ENCODE measurements around the gene TSHR. TPM values are rescaled to one million over a fixed set of nuclear protein-coding genes. Genes with fewer than 3 reads are reported as not detected.
"Not testable (repeated sequence)": the region's sequence is repeated elsewhere in the genome, so short reads cannot be mapped to it uniquely, and the experiment has no call there.

Gene TSHR
- total RNA-seq, 1 donor from 2014 or later: 0.50 TPM

GRCh38 chr14:80951491-80951890 lies 3.9 kb upstream of the TSHR start:
- DNase-seq (ENCODE audit: low read depth): no peak

- not testable (repeated sequence) for DNase-seq (ENCODE audit: low read depth)
These were observed 2.2 kb upstream of the TSHR start for GRCh38 chr14:80953211-80953610.

DNA sequence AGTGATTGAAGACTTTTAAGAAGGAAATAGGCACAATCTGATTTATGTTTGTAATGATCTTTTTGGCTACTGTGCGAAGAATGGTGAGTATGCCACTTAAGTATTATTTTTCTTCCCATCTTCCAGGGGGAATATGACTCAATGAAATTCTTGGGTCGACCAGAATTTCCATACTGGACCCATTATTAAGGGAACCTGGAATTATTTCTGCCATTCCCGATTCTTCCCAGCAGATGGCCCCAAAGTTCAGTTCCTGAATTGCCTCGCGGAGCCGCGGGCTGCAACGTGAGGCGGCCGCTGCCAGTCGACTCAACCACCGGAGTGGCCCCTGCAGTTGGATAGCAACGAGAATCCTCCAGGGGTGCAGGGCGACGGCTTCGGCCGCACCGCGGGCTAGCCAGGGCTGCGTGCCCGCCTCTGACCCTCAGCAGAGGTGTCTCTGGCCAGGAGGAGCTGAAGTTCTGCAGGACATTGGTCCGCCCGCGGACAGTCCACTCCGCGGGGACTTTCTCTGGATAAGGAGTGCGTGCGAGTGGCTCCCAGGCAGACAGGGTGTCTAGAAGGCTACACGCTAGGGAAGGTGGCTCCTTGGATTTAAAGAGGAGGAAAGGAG lies 628 bp upstream of the TSHR start:
- DNase-seq (ENCODE audit: low read depth): peak; percentile 54

- no peak for DNase-seq (ENCODE audit: low read depth)
These were observed 681 bp downstream of the TSHR start for GRCh38 chr14:80956102-80956501.

DNA sequence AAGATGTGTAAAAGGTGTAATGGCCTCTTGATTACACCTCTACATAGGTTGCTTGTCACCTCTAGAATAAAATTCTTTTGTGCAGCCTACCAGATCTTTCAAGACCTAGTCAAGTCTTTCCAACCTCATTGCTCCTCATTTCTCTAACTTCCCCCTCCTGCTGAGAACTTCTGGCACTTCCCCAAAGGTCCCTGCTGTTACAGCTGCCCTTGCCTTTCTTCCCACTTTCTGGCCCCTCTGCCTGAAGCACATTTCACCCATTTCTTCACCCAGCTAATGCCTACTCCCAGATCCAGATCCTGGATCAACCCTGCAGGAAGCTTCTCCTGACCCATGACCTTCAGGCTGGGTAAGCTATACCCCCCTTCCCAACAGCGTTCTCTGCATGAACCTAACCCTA lies 1.5 kb downstream of the TSHR start:
- no peak for DNase-seq (ENCODE audit: low read depth)

- peak; percentile 58 for DNase-seq (ENCODE audit: low read depth)
These were observed 2.2 kb downstream of the TSHR start for GRCh38 chr14:80957613-80958012.

DNA sequence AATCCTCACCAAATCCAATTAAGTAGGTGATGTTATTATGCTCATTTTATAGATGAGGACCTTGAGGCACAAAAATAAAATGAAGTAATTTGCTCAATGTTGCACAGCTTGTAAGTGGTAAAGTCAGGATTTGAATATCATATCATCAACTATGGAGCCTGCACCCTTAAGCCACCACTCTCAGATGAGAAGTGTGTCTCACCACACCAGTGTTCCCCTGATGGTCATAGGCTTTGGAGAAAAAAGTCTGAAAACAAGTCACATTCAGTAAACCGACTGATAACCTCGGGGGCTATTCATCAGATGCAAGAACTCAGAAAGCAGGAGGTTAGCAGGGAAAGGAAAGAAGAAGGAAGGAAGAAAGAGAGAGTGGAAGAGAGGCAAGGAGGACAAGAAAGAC lies 2.8 kb downstream of the TSHR start:
- no peak for DNase-seq (ENCODE audit: low read depth)

GRCh38 chr14:80958939-80959338 lies 3.5 kb downstream of the TSHR start:
- no peak for DNase-seq (ENCODE audit: low read depth)

- no peak for DNase-seq (ENCODE audit: low read depth)
These were observed 4.1 kb downstream of the TSHR start for GRCh38 chr14:80959496-80959895.

DNA sequence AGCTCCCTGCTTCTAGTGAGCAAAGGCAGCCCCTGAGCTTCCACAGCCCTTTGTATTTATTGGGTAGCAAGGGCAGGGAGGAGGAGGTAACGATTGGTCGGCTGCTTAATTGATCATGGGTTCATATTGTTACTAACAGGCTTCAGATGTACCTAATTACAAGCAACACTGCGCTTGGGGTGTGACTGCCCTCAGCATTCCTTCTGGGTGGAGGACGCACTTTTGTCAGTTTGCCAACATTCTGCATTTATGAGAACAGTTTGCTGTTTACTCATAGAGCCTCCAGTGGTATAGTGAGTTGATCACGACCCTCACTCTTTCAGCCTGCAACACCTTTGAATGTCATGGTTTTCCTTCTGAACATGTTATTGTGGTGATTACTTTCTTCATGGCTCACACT lies 9.6 kb downstream of the TSHR start:
- peak; percentile 64 for DNase-seq (ENCODE audit: low read depth)

DNA sequence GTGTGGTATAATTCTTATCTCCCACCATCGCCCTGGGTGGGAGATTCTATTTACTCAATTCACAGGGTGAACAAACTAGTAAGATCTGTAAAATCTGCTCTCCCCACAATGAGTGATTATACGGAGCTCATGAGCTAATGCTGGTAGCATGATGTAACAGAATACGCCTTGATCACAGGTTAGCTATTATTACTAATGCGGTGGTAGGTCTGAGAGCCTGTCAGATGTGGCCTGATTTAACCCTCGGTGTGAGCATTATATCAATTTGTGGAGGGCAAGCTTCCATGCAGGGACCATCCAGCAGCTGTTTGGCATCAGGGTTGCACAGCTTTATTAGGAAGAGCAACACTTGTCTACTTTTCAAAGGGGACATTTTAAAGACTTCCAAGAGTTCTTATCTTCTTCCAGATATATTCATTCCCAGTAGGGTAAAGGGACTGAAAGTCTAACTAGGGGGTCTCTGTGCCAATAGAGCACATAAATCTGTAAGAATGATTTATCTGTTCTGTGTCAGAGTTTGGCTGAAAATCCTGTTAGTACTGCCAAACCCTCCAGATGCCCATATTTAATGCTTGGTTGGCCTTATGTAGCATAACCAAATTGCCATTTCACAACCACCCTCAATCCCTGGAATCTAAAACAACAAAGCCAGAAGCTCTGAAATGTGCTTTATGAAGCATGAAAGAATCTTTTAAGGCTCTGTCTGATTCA lies 18.7 kb downstream of the TSHR start:
- DNase-seq (ENCODE audit: low read depth): peak; percentile 98

GRCh38 chr14:80974679-80975078 lies 19.3 kb downstream of the TSHR start:
- DNase-seq (ENCODE audit: low read depth): no peak

DNA sequence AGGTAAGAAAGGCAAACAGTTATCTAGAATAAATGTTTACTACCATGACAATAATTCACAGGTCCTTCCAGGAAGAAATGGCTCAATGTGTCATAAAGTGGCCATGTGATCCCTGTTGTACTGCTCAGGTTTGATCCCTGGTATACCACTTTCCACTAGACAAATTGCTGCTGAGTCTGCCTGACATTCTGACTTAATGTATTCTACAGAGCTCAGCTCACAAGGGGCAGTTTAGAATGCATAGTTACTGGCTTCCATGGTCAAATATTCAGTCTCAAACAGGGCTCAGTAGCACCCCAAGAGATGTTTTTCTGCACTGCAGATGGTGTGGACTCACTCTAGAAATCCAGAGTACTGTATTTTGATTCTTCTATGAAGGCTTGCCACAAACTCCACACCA lies 21.8 kb downstream of the TSHR start:
- DNase-seq (ENCODE audit: low read depth): peak; percentile 25

- DNase-seq (ENCODE audit: low read depth): no peak
These were observed 23.0 kb downstream of the TSHR start for GRCh38 chr14:80978403-80978802.

DNA sequence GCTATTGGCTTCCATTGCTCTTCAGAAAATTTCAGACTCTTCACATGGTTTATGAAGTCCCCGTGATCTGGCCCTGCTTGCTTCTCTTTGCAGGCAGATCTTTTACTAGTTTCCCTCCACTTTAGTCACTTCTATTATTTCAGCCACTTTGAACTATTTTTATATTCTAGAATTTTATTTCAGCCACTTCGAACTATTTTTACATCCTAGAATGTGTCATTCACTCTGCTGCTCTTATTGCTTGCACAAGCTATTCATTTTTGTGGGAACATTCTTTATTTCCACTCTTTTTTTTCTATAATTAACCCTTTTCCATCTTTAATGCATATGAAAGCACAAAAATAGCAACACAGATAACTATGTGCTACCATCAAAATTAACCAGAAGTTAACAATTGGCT lies 24.5 kb downstream of the TSHR start:
- DNase-seq (ENCODE audit: low read depth): no peak

DNA sequence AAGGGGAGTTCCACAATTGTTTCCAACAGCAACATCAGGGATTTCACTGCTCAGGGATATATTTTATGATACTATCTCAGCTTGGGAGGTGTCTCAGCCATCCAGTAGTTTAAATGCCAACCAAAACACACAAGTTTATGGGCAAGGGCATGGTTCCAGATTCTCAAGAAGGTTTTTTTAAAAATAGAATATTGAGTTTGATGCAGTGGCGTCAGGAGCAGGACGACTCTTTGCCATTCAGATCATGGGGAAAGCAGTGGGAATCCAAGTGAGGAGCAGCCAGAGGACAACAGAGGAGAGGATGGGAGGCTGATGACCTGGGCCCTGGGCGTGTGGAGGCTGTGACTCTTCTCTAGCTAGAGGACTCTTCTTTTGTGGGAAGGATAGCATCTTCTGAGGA lies 25.7 kb downstream of the TSHR start:
- no peak for DNase-seq (ENCODE audit: low read depth)

DNA sequence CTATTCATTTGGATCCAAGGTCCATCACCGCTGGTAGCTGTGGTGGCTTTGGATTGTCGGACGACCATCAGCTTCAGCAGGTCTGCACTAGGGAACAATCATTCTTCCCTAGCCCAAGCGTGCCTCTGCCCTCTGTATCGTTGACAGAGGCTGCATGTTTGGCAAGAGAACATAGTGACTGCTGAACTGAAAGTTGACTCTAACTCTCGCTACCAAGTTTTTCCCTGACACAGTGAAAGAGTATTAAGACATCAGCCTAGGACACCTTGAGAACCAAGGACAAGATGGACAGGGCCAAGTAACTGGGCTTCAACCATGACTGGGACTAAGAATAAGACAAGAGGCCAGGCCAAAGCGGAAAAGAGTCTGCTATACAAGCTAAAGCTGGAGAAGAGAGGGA lies 26.3 kb downstream of the TSHR start:
- DNase-seq (ENCODE audit: low read depth): no peak

- DNase-seq (ENCODE audit: low read depth): no peak
These were observed 27.3 kb downstream of the TSHR start for GRCh38 chr14:80982711-80983110.

GRCh38 chr14:80987235-80988032 lies 32.0 kb downstream of the TSHR start:
- peak; percentile 84 for DNase-seq (ENCODE audit: low read depth)

DNA sequence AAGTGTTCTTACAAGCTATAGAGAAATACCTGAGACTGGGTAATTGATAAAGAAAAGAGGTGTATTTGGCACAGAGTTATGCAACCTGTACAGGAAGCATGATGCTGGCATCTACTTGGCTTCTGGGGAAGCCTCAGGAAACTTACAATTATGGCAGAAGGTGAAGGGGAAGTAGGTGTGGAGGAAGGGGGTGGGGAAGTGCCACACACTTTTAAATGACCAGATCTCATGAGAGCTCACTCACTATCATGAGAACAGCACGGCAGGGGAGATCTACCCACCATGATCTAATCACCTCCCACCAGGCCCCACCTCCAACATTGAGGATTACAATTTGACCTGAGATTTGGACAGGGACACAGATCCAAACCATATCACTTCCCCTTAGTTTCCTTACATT lies 32.8 kb downstream of the TSHR start:
- DNase-seq (ENCODE audit: low read depth): no peak

DNA sequence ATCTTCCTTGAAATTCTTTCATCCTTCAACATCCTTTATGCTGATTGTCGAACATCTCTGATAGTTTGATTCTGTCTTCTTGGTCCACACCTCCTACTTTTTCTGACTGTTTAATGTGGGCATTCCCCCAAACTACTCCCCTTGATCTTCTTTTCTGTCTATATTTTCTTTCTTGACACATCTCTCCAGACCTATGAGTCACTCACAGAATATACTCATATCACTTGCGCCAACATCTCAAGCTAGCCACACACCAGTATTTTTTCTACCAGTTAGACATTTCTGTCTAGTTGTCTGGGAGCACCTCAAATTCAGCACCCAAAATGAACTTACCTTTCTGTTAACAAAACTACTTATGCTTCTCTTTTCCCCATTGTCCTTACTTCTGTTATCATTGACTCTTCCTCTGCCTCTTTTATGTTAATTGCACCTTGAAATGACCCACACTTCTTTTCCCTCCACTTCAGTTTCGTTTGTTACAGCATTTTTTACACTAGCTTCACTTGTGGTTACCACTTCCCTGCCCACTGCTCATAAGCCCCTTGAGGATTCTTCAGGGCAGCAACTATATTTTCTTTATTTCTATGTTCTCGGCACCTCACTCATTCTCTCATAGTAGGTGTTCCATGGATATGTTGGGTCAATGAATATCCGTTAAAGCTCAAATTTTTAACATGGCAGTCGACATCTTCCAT lies 33.5 kb downstream of the TSHR start:
- no peak for DNase-seq (ENCODE audit: low read depth)

DNA sequence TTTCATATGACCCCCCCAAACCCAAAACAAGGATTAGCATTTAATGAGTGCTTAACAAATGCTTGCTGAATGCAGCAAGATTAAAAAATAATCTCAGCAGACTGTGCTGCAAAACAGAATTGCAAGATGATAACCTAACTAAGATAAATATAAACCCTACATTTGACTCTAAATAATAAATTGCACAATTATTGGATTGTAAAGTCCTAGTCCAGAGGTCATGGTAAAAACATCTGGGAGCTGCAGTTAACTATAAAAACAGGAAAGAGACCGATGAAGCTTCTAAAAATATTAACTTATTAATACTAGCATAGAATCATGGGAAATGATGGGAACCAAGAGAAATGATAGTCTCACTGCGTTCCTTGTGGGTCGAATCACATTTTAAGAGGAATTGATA lies 37.2 kb downstream of the TSHR start:
- DNase-seq (ENCODE audit: low read depth): no peak

Data from renal cortical epithelial cell (primary cell).